GM21390 (cell line): ENCODE measurements around the gene GRM1.

Experiments
- ATAC-seq: cut with Tn5 transposase; IDR thresholded peaks from one replicate; pipeline ENCODE4 v1.9.1; 2021; ENCODE audit not compliant: unreplicated experiment

Gene GRM1

GRCh38 chr6:146441907-146442306 lies 413.0 kb downstream of the GRM1 start:
- ATAC-seq: no peak

GRCh38 chr6:146444189-146444588 lies 415.3 kb downstream of the GRM1 start:
- no peak for ATAC-seq

GRCh38 chr6:146445233-146445632 lies 416.4 kb downstream of the GRM1 start:
- no peak for ATAC-seq

- ATAC-seq: no peak
Observed at GRCh38 chr6:146456886-146457285, 428.0 kb downstream of the GRM1 start.

- ATAC-seq: no peak
Observed at GRCh38 chr6:146460941-146461340, 432.1 kb downstream of the GRM1 start.

- no peak for ATAC-seq
Observed at GRCh38 chr6:146470091-146470770, 441.4 kb downstream of the GRM1 start.

- ATAC-seq: no peak
Observed at GRCh38 chr6:146472918-146473317, 444.1 kb downstream of the GRM1 start.

- no peak for ATAC-seq
Observed at GRCh38 chr6:146481527-146481926, 452.7 kb downstream of the GRM1 start.

GRCh38 chr6:146484411-146484810 lies 455.5 kb downstream of the GRM1 start:
- no peak for ATAC-seq
